Kidney epithelial cell (primary cell): ENCODE data around the gene SKAP1. TPM values are rescaled to one million over a fixed set of nuclear protein-coding genes. Genes with fewer than 3 reads are reported as not detected.

Source experiments
- DNase-seq: peaks from one replicate; pipeline ENCODE4 v3.0.0-alpha.2; 2010; ENCODE audit warnings: low read depth
- H3K27me3 ChIP-seq: 2 replicates; pipeline ENCODE4 v1.6.0; 2011; ENCODE audit warnings: low read length; ENCODE audit not compliant: control insufficient read depth, insufficient read depth
- H3K36me3 ChIP-seq: 2 replicates; pipeline ENCODE4 v1.5.1; 2011; ENCODE audit warnings: low read length; ENCODE audit not compliant: control insufficient read depth, insufficient read depth
- H3K4me3 ChIP-seq: 2 replicates; pipeline ENCODE4 v1.5.1; 2011; ENCODE audit warnings: low read depth, mild to moderate bottlenecking, control low read depth, low read length
- CTCF ChIP-seq: IDR thresholded peaks from 2 replicates; pipeline ENCODE4 v1.5.1; 2011; ENCODE audit warnings: mild to moderate bottlenecking, moderate library complexity, low read length, control low read depth, inconsistent platforms; ENCODE audit not compliant: insufficient read depth, poor library complexity, severe bottlenecking
- total RNA-seq: library from RNA; depleted of rRNA; stranded (reverse); fragments of >200 nt; gene quantifications from 2 replicates; pipeline ENCODE4 v1.2.3, GENCODE V29; 2015

Gene SKAP1
- total RNA-seq, 1 donor from 2014 or later, result 5.6 TPM

DNA sequence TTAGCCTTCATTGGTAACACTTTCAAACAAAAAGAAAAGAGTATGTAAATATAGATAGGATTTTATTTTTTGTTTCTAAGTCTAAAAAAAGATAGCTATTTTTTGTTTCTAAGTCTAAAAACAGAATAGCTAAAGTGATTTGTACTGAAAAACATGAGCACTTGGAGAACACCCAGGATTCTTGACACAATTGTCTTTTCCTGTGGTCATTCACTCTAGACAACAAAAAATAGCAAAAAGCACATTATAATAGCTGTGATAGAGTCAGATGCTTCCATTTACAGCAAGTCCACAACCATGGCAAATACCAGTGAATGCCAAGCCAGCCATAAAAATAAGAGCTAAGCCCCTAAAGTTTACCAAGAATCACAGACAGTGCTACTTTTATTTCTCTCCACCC lies 36.7 kb downstream of the SKAP1 start:
- H3K27me3 ChIP-seq, result no peaks in the 10 kb centered on the region
- H3K4me3 ChIP-seq, result no peak overlapping the region
- H3K36me3 ChIP-seq, result no peaks in the 10 kb centered on the region
- no peak for TF ChIP-seq CTCF
- no peak for DNase-seq

GRCh38 chr17:48392857-48393256 lies 37.2 kb downstream of the SKAP1 start:
- Histone ChIP-seq H3K27me3 (no peaks in the 10 kb centered on the region), H3K36me3 (no peaks in the 10 kb centered on the region), H3K4me3 (no peak overlapping the region)
- no peak for TF ChIP-seq CTCF
- DNase-seq, result no peak

- no peaks in the 10 kb centered on the region for H3K27me3 ChIP-seq
- H3K4me3 ChIP-seq, result no peak overlapping the region
- TF ChIP-seq CTCF, result no peak
- DNase-seq, result no peak
- no peaks in the 10 kb centered on the region for H3K36me3 ChIP-seq
Measured at GRCh38 chr17:48391444-48391843, 38.6 kb downstream of the SKAP1 start.

- Histone ChIP-seq H3K27me3 (no peaks in the 10 kb centered on the region), H3K36me3 (no peaks in the 10 kb centered on the region), H3K4me3 (no peak overlapping the region)
- no peak for DNase-seq
- no peak for TF ChIP-seq CTCF
Measured at GRCh38 chr17:48389903-48390302, 40.1 kb downstream of the SKAP1 start.

DNA sequence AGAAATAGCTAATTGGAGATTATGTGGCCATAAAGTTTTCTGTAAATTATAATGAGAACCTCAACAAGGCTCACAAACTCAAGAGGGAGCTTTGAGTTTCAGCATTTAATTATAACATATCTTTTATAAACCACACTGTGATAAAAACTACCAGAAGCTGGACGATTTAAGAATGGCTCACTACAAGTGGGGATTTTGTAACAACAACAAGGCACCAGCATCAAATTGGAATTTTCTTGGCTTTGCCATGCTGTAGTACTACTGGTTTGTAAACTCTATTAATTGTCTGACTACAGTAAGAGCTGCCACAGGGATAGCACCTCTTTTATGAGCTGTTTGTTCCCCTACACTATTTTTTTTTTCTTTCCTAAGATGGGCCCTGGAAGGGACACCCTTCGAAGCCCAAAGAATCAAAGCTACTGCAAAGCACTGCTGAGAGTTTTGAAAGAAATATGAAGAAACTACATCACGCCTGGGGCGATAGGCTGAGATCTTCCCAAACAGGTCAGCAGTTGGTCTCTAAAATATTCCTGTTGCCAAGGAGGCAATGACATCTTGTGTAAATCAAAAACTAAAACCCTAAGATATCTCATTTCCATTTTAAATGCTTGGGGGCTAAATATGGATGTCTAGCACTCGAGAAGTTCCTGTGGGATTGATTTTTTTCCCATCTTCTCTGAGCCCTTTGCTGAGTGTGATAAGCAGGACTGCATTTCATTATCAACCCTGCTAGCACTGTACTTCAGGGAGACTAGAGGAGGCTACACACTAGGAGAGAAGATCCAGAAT lies 40.9 kb downstream of the SKAP1 start:
- Histone ChIP-seq H3K4me3 (no peak overlapping the region), H3K36me3 (no peaks in the 10 kb centered on the region), H3K27me3 (no peaks in the 10 kb centered on the region)
- TF ChIP-seq CTCF, result no peak
- no peak for DNase-seq

- Histone ChIP-seq H3K27me3 (no peaks in the 10 kb centered on the region), H3K36me3 (no peaks in the 10 kb centered on the region), H3K4me3 (no peak overlapping the region)
- no peak for TF ChIP-seq CTCF
- DNase-seq, result no peak
Measured at GRCh38 chr17:48386826-48387225, 43.2 kb downstream of the SKAP1 start.
